Caco-2 (cell line): ENCODE data around the gene MRFAP1. TPM values are rescaled to one million over a fixed set of nuclear protein-coding genes. Genes with fewer than 3 reads are reported as not detected.

Source experiments
- BruUV-seq: library from RNA; stranded (reverse); fragments of 400-500 nt; replicated peaks from 2 replicates; lab custom pipeline; 2021; lab: Mats Ljungman, UMichigan
- CTCF ChIA-PET: fragments of 300-600 bp; sonication (Branson Sonifier 250); formaldehyde crosslinking; loops from one replicate; lab custom pipeline; 2022; ENCODE audit warnings: antibody characterized with exemption; lab: Charles Lee
- POLR2A ChIA-PET: fragments of 300-600 bp; sonication (Branson Sonifier 250); formaldehyde crosslinking; loops from one replicate; lab custom pipeline; 2022; ENCODE audit warnings: antibody characterized with exemption; lab: Charles Lee
- DNase-seq, 2 experiments: peaks; one replicate each; pipeline versions ENCODE4 v3.0.0 to v3.0.0-alpha.2; 2020 to 2022
- H3K27me3 ChIP-seq: replicated peaks from 2 replicates; pipeline ENCODE4 v1.6.0; 2011; ENCODE audit warnings: low read length; ENCODE audit not compliant: control insufficient read depth, insufficient read depth
- H3K36me3 ChIP-seq: 2 replicates; pipeline ENCODE4 v1.5.1; 2011; ENCODE audit warnings: low read length; ENCODE audit not compliant: control insufficient read depth, insufficient read depth
- H3K4me1 ChIP-seq: fragments of 250-450 bp; sonication (Bioruptor Pico); 2 replicates; pipeline ENCODE4 v1.5.1; 2020; ENCODE audit warnings: mild to moderate bottlenecking
- H3K4me3 ChIP-seq: 2 replicates; pipeline ENCODE4 v1.5.1; 2011; ENCODE audit warnings: low read depth, mild to moderate bottlenecking, control low read depth, low read length
- H3K9me3 ChIP-seq: fragments of 250-450 bp; sonication (Bioruptor Pico); 2 replicates; pipeline ENCODE4 v1.5.1; 2020; ENCODE audit warnings: mild to moderate bottlenecking, moderate library complexity
- H3K27ac Mint-ChIP-seq: one replicate; pipeline ENCODE4 v1.8.0; 2022; ENCODE audit warnings: mixed read lengths; ENCODE audit not compliant: unreplicated experiment
- H3K27me3 Mint-ChIP-seq: one replicate; pipeline ENCODE4 v1.8.0; 2022; ENCODE audit warnings: mixed read lengths; ENCODE audit not compliant: insufficient read depth, unreplicated experiment
- H3K36me3 Mint-ChIP-seq: one replicate; pipeline ENCODE4 v1.8.0; 2022; ENCODE audit warnings: mild to moderate bottlenecking, mixed read lengths; ENCODE audit not compliant: insufficient read depth, unreplicated experiment
- H3K4me1 Mint-ChIP-seq: one replicate; pipeline ENCODE4 v1.8.0; 2022; ENCODE audit warnings: low read depth, mixed read lengths; ENCODE audit not compliant: unreplicated experiment
- H3K4me3 Mint-ChIP-seq: one replicate; pipeline ENCODE4 v1.8.0; 2022; ENCODE audit warnings: mild to moderate bottlenecking, moderate library complexity, mixed read lengths; ENCODE audit not compliant: unreplicated experiment
- H3K9me3 Mint-ChIP-seq: one replicate; pipeline ENCODE4 v1.8.0; 2022; ENCODE audit warnings: mixed read lengths; ENCODE audit not compliant: unreplicated experiment
- CTCF ChIP-seq, 2 experiments: fragments of 200-600 bp in 1 of 2; IDR thresholded peaks; 1 replicate in 1 of 2; 2 replicates in 1 of 2; pipeline versions ENCODE4 v1.5.1 to v1.8.0; 2011 to 2022; ENCODE audit warnings: antibody characterized with exemption in 1 of 2, control low read depth in 1 of 2, inconsistent platforms in 1 of 2, low read depth in 1 of 2, low read length in 1 of 2, mild to moderate bottlenecking in 1 of 2, moderate library complexity in 1 of 2; ENCODE audit not compliant: insufficient read depth in 1 of 2, severe bottlenecking in 1 of 2, unreplicated experiment in 1 of 2
- intact Hi-C: fragments of 100-400 bp; cut with micrococcal nuclease; formaldehyde crosslinking; loops from one replicate; pipeline ENCODE4 v1.10.0; 2022; ENCODE audit not compliant: unreplicated experiment
- total RNA-seq: library from RNA; stranded (reverse); gene quantifications from 2 replicates; pipeline ENCODE4 v1.2.3, GENCODE V29; 2022

Gene MRFAP1
- total RNA-seq, 1 experiment from 2014 or later = 254 TPM

DNA sequence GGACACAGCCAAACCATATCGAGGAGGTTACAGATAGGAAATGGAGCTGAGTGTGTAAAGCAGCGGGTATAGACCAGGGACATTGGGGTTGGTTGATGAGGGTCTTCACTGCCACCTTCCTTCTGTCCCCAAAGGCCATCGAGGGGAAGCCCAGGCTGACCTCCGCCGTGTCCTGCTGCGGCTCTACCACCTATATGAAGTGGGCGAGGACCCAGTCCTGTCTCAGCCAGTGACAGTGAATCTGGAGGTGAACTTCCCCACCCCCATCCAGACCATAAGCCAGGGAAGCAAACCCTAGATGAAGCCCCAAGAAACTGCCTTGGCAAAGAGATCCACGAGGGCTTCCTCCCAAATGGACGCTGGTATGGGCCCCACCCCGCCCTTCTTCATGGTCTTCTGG lies 23.2 kb upstream of the MRFAP1 start:
- Mint-ChIP-seq H3K36me3 (peaks cover 7% of the 10 kb centered on the region), H3K27ac (no peak overlapping the region), H3K4me1 (no peaks in the 10 kb centered on the region), H3K9me3 (no peaks in the 10 kb centered on the region), H3K4me3 (no peak overlapping the region), H3K27me3 (no peaks in the 10 kb centered on the region)
- intact Hi-C loops = no loop called here
- ChIA-PET CTCF (no interaction called here), POLR2A (no interaction called here)
- H3K36me3 ChIP-seq = no peaks in the 10 kb centered on the region
- no peak for DNase-seq
- BruUV-seq = no TSS peak
- no peaks in the 10 kb centered on the region for H3K4me1 ChIP-seq
- TF ChIP-seq CTCF (IDR thresholded peaks at IDR 0.05; ENCODE audit: insufficient read depth in 1 of 2, low read depth in 1 of 2, low read length in 1 of 2, severe bottlenecking in 1 of 2, unreplicated experiment in 1 of 2) = no peak
- H3K4me3 ChIP-seq = no peak overlapping the region
- no peaks in the 10 kb centered on the region for H3K27me3 ChIP-seq
- H3K9me3 ChIP-seq = no peaks in the 10 kb centered on the region

GRCh38 chr4:6618386-6619115 lies 21.9 kb upstream of the MRFAP1 start:
- ChIA-PET POLR2A (no interaction called here), CTCF (no interaction called here)
- no peaks in the 10 kb centered on the region for H3K36me3 ChIP-seq
- H3K36me3 Mint-ChIP-seq = peaks cover 7% of the 10 kb centered on the region
- no TSS peak for BruUV-seq
- no peak overlapping the region for H3K27ac Mint-ChIP-seq
- no peak overlapping the region for H3K4me3 ChIP-seq
- H3K27me3 ChIP-seq = no peaks in the 10 kb centered on the region
- H3K4me3 Mint-ChIP-seq = no peak overlapping the region
- H3K4me1 Mint-ChIP-seq = no peaks in the 10 kb centered on the region
- no peaks in the 10 kb centered on the region for H3K9me3 Mint-ChIP-seq
- H3K27me3 Mint-ChIP-seq = no peaks in the 10 kb centered on the region
- intact Hi-C loops = no loop called here
- H3K9me3 ChIP-seq = no peaks in the 10 kb centered on the region
- DNase-seq = no peak
- TF ChIP-seq CTCF (IDR thresholded peaks at IDR 0.05; ENCODE audit: insufficient read depth in 1 of 2, low read depth in 1 of 2, low read length in 1 of 2, severe bottlenecking in 1 of 2, unreplicated experiment in 1 of 2) = no peak
- H3K4me1 ChIP-seq = no peaks in the 10 kb centered on the region

GRCh38 chr4:6619116-6619465 lies 21.4 kb upstream of the MRFAP1 start:
- no peaks in the 10 kb centered on the region for H3K27me3 Mint-ChIP-seq
- TF ChIP-seq CTCF (IDR thresholded peaks at IDR 0.05; ENCODE audit: insufficient read depth in 1 of 2, low read depth in 1 of 2, low read length in 1 of 2, severe bottlenecking in 1 of 2, unreplicated experiment in 1 of 2) = no peak
- no peaks in the 10 kb centered on the region for H3K4me1 Mint-ChIP-seq
- no peak overlapping the region for H3K4me3 ChIP-seq
- peaks cover 7% of the 10 kb centered on the region for H3K36me3 Mint-ChIP-seq
- H3K4me3 Mint-ChIP-seq = no peak overlapping the region
- intact Hi-C loops = no loop called here
- ChIA-PET CTCF (no interaction called here), POLR2A (no interaction called here)
- no peak for DNase-seq
- H3K36me3 ChIP-seq = no peaks in the 10 kb centered on the region
- H3K9me3 ChIP-seq = no peaks in the 10 kb centered on the region
- H3K9me3 Mint-ChIP-seq = no peaks in the 10 kb centered on the region
- no peaks in the 10 kb centered on the region for H3K27me3 ChIP-seq
- H3K4me1 ChIP-seq = no peaks in the 10 kb centered on the region
- no TSS peak for BruUV-seq
- H3K27ac Mint-ChIP-seq = no peak overlapping the region
